HG03039 (cell line): ENCODE data around the gene RXRB.
"Not testable (repeated sequence)": the region's sequence is repeated elsewhere in the genome, so short reads cannot be mapped to it uniquely, and the experiment has no call there.

Experiments
- ATAC-seq: cut with Tn5 transposase; IDR thresholded peaks from one replicate; pipeline ENCODE4 v1.9.1; 2021; ENCODE audit warnings: mild to moderate bottlenecking, moderate library complexity; ENCODE audit not compliant: unreplicated experiment

The RXRB gene

GRCh38 chr6:33200219-33201146 lies at the start of gene RXRB, which contains the start of gene SLC39A7:
Gene RXRB, minus strand, starts transcription at chr6:33200665. Its CDS starts 189 bp downstream, at chr6:33200476.
Gene SLC39A7, plus strand, starts transcription at chr6:33200867. Its CDS starts 379 bp downstream, at chr6:33201246.
- peak; percentile 44 for ATAC-seq

- no peak for ATAC-seq
Observed at GRCh38 chr6:33249732-33250630, 49.5 kb upstream of the RXRB start.

GRCh38 chr6:33248932-33249731 lies 48.7 kb upstream of the RXRB start:
- peak; percentile 85 for ATAC-seq

- peak; percentile 2 for ATAC-seq
Observed at GRCh38 chr6:33248643-33248931, 48.1 kb upstream of the RXRB start.

- peak; percentile 37 for ATAC-seq
Observed at GRCh38 chr6:33247977-33248642, 47.6 kb upstream of the RXRB start.

- no peak for ATAC-seq
Observed at GRCh38 chr6:33243476-33243875, 43.0 kb upstream of the RXRB start.

- ATAC-seq, result no peak
Observed at GRCh38 chr6:33241968-33242367, 41.5 kb upstream of the RXRB start.

GRCh38 chr6:33237741-33238140 lies 37.3 kb upstream of the RXRB start:
- no peak for ATAC-seq

- no peak for ATAC-seq
Observed at GRCh38 chr6:33236852-33237251, 36.4 kb upstream of the RXRB start.

GRCh38 chr6:33236328-33236727 lies 35.9 kb upstream of the RXRB start:
- no peak for ATAC-seq

GRCh38 chr6:33235221-33235634 lies 34.8 kb upstream of the RXRB start:
- no peak for ATAC-seq

- ATAC-seq, result not testable (repeated sequence)
Observed at GRCh38 chr6:33226503-33227120, 26.1 kb upstream of the RXRB start.

- ATAC-seq, result no peak
Observed at GRCh38 chr6:33217681-33218080, 17.2 kb upstream of the RXRB start.

GRCh38 chr6:33217246-33217645 lies 16.8 kb upstream of the RXRB start:
- ATAC-seq, result no peak

- ATAC-seq, result no peak
Observed at GRCh38 chr6:33216117-33216649, 15.7 kb upstream of the RXRB start.

GRCh38 chr6:33215271-33216116 lies 15.0 kb upstream of the RXRB start:
- ATAC-seq, result no peak

GRCh38 chr6:33213989-33214335 lies 13.5 kb upstream of the RXRB start:
- no peak for ATAC-seq

- ATAC-seq, result no peak
Observed at GRCh38 chr6:33213166-33213988, 12.9 kb upstream of the RXRB start.
